Measurements from ENCODE around the gene ZNF519.
A peak's percentile ranks its signal among the peaks of the same experiment; 100 is the strongest.

The ZNF519 gene

DNA sequence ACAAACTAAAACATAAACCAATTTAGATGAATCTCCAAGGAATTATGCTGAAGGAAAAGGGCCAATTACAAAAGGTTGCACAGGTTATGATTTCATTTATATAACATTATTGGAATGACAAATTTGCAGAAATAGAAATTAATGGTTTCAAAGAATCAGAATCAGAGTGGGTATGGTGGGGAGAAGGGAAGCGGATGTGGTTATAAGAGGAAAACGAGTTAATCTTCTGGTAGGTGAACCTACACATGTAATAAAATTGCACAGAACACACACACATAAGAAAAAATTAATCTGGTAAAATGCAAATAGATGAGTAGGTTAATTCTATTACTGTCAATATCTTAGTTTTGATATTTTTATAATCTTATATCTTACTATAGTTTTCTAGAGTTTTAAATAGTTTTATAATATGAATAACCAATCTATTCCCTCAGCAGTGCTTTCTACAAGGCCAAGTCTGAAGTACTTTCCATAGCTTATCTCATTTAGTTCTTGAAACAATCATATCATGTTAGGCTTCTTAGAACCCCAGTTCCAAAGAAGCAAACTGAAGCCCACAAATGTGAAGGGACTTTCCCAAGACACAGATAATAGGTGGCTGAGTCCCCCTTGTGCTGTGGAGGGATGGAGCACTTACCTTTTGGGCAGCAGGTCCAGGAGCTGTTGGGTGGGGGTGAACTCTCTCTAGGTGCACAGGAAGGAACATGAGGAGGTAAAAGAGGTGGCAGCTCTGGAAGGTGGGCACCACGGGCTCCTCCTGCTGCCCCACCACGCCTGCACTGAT, 31.5 kb downstream of the ZNF519 start:
- no peak for DNase-seq

DNA sequence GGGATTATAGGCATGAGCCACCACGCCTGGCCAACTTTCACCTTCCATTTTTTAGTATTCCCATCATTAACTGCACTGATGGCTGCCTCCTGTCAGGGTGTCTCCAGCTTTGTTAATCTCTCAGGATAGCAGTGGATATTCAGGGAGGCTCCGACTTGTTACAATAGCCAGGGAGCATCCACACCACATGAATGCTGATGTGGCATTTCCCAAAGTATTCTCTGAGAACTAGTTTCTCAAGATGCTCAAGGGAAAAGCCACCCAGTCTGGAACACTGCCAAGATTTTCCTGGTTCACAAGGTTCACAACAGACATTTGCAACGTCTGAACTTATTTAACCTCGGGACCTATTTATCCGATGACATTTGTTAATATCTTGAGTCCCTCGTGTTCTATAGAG, 33.8 kb downstream of the ZNF519 start:
- no peak for DNase-seq

GRCh38 chr18:14097761-14098160, 34.5 kb downstream of the ZNF519 start:
- no peak for DNase-seq

DNA sequence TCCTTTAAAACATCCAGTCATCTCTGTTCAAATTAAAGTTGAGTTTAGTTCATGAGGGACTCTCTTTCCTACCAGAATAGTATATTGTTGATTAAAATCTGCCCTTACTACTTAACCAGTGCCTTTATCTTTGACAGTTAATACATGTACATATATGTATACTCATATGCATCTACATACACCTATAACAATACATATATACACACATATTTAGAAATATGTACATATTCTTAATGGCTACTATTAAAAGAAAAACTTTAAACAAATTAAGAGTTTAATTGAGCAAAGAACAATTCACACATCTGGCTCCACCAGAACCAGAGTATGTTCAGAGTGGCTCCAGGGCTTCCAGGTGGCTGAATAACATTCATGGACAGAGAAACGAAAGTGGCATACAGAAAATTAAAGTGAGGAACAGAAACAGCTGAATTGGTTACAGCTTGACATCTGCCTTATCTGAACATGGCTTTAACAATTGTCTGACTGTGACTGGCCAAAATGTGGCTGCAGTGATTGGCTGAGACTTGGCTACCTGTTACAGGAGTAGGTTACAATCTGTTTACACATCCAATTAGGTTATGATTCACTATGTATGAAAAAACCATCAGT, 38.8 kb downstream of the ZNF519 start:
- DNase-seq = no peak

- no peak for DNase-seq
Measured at GRCh38 chr18:14092625-14093306, 39.5 kb downstream of the ZNF519 start.

- DNase-seq = no peak
Measured at GRCh38 chr18:14089781-14090180, 42.5 kb downstream of the ZNF519 start.

DNA sequence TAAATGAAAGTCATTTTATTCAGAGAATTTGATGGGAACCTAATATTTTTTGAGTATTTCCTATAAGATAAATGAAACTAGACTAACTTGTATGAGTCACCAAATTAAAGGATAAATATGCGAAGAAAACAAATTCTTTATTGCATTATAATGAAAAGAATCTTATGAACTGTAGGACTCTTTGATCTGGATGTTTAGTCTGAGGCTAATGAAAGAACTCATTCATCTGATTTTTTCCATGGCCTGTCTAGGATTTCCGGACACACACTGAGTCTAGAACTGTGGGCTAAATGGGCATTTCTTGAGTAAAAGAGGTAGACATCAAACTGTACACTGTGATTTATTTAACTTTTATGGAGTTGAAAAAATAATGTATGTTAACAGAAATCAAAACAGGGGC, 43.0 kb downstream of the ZNF519 start:
- peak in 1 of 58 donors; percentile 1 for DNase-seq

DNA sequence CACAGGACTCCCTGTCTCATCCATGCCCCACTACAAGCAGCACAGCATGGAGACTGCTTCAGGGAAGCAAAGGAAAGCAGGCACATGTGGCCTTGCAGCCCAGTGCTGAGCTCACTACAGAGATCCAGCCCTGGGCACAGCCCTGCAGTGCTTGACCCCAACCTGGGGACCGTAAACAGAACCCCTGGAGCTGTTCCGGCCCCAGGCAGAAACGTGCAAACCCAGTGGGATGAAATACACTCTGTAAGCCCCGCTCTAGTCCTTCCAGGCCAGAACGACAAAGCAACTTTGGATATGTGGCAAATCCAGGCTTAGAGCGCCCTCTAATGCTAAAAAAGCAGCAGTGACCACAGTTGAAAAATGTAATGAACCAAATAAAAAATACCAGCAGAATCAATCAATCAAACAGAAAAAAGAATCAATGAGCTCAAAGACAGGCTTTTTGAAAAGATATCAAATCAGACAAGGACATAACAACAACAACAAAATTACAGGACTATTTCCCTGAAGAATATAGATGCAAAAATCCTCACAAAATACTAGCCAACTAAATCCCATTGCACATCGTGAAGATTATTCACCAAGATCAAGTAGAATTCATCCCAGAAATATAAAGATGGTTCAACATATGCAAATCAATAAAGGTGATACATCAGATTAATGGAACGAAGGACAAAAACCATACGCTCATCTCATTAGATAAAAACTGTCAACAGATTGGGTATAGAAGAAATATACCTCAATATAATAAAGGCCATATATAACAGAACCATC, 45.6 kb downstream of the ZNF519 start:
- DNase-seq = peak in 19 of 58 donors; percentile 1 to 57 (median 12)

GRCh38 chr18:14085770-14086457, 46.3 kb downstream of the ZNF519 start:
- DNase-seq = peak in 1 of 58 donors; percentile 2

GRCh38 chr18:14075196-14075595, 57.0 kb downstream of the ZNF519 start:
- no peak for DNase-seq

DNA sequence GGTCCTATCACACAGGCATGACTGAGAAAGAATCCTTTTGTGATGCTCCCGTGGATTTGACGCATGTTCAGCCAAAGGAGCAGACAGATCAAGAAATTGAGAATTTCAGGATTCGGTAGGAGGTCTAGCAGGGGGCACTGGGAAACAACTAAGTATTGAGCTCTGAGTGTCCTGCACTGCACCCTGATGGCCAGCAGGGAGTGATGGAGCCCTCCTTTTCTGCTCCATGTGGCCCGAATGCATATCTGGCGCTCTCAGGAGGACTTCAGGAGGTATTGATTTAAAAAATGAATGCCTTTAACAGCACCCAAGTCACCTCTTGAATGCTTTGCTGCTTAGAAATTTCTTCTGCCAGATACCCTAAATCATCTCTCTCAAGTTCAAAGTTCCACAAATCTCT, 58.0 kb downstream of the ZNF519 start:
- DNase-seq = no peak

- no peak for DNase-seq
Measured at GRCh38 chr18:14053661-14054060, 78.6 kb downstream of the ZNF519 start.

Data from anterior cingulate cortex (tissue), 58 donors.